AG10803 (cell line): Measurements from ENCODE around the gene BORCS8.

Experiments
- DNase-seq: peaks from one replicate; pipeline ENCODE4 v3.0.0; 2010; ENCODE audit warnings: low read depth
- H3K4me3 ChIP-seq: 2 replicates; pipeline ENCODE4 v1.5.1; 2011; ENCODE audit warnings: mild to moderate bottlenecking, low read length, control low read depth
- TF ChIP-seq, protein P1 (sequence below): conservative IDR thresholded peaks from 2 replicates; pipeline ENCODE4 v1.5.1; 2011; ENCODE audit warnings: mild to moderate bottlenecking, low read length, control low read depth, inconsistent platforms

BORCS8 gene

DNA sequence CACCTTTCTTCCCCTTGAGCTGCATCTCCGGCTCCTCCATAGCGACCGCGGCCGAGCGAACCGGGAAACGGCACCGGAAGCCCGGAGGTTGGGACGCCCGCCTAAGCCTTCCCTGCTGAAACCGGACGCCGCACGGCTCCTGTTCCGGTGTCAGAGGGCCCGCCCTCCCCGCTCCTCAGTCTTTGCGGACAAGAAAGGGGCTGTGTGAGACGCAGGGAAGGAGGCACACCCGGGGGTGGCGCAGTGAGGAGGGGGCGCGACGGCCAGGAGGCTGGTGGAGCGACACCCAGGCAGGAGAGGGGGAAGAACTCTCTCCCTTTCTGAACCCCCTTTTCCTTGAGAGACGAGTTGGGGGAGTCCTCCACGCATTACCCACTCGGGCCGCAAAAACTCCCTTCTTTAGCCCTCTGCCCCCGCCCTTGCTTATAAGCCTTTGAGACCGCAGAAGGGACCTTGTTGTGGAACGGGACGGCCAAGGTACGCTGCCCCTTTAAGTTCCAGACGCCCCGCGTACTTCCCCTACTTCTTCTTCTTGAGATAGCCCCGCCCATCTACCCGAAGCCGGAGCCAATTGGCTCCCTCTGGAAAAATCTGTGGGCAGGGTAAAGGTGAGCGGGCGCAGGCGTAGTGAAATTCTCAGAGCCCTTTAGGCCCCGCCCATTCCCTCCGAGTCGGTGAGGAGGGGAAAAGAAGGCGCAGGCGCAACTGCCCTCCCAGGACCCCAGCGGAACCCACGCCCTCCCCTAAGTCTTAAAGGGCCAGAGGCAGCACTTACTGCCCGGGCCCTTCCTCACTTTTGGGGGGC is at the start of gene BORCS8, which contains the start of gene RFXANK:
Gene BORCS8, minus strand, starts transcription at position 75 of the 805 bp plus-strand sequence. Its CDS starts 35 bp downstream, at position 40.
Gene RFXANK, plus strand, starts transcription at position 181 of the 805 bp plus-strand sequence. CDS start 1,689 bp downstream, outside the sequence.
- H3K4me3 ChIP-seq: peak within 1 kb of the TSS; percentile 99
- TF ChIP-seq, protein P1, sequence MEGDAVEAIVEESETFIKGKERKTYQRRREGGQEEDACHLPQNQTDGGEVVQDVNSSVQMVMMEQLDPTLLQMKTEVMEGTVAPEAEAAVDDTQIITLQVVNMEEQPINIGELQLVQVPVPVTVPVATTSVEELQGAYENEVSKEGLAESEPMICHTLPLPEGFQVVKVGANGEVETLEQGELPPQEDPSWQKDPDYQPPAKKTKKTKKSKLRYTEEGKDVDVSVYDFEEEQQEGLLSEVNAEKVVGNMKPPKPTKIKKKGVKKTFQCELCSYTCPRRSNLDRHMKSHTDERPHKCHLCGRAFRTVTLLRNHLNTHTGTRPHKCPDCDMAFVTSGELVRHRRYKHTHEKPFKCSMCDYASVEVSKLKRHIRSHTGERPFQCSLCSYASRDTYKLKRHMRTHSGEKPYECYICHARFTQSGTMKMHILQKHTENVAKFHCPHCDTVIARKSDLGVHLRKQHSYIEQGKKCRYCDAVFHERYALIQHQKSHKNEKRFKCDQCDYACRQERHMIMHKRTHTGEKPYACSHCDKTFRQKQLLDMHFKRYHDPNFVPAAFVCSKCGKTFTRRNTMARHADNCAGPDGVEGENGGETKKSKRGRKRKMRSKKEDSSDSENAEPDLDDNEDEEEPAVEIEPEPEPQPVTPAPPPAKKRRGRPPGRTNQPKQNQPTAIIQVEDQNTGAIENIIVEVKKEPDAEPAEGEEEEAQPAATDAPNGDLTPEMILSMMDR: no peak
- peak; percentile 98 for DNase-seq

- TF ChIP-seq, protein P1: no peak
- no peak overlapping the region for H3K4me3 ChIP-seq
- no peak for DNase-seq
These were observed 48.5 kb upstream of the BORCS8 start for GRCh38 chr19:19240476-19240875.

- no peak overlapping the region for H3K4me3 ChIP-seq
- TF ChIP-seq, protein P1: no peak
- no peak for DNase-seq
These were observed 47.7 kb upstream of the BORCS8 start for GRCh38 chr19:19239675-19240074.

DNA sequence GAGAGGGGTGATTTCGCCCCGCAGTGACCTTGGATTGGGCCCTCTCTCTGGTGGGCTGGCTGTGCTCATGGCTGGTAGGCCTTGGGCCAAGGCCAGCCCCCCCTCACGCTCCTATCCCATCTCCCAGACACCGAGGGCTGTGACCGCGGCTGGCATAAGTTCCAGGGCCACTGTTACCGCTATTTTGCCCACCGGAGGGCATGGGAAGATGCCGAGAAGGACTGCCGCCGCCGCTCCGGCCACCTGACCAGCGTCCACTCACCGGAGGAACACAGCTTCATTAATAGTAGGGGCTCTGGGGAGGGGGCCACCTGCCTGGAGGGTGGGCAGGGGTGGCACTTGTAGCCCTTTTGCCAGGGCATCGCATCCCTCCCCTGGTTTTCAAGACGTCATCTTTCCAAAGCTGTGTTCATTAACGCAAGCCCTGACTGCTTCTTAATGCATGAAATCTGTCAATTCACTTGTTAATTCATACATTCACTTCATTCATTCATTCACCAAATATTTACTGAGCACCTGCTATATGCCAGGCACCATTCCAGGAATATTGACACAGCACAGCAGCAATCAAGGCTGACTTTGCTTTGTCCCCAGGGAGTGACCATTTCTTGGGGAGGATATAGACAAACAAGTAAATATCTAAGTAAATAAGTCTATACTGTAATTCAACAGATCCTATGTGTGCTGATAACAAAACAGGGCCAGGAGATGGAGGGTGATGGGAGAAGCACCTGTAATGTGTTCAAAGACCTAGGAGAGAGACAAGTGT is 46.4 kb upstream of the BORCS8 start:
- no peak for DNase-seq
- no peak overlapping the region for H3K4me3 ChIP-seq
- TF ChIP-seq, protein P1: no peak

- no peak overlapping the region for H3K4me3 ChIP-seq
- TF ChIP-seq, protein P1: no peak
- DNase-seq: no peak
These were observed 44.2 kb upstream of the BORCS8 start for GRCh38 chr19:19236173-19236572.

- no peak for DNase-seq
- TF ChIP-seq, protein P1: no peak
- H3K4me3 ChIP-seq: no peak overlapping the region
These were observed 42.4 kb upstream of the BORCS8 start for GRCh38 chr19:19234220-19234816.
